Measurements from ENCODE around the gene OR6B3.
"Not testable (repeated sequence)": the region's sequence is repeated elsewhere in the genome, so short reads cannot be mapped to it uniquely, and the experiment has no call there.

The OR6B3 gene

GRCh38 chr2:240053173-240054155 is at the start of gene OR6B3:
TSS of gene OR6B3 (minus strand) at chr2:240053521.
- no peak for DNase-seq

DNA sequence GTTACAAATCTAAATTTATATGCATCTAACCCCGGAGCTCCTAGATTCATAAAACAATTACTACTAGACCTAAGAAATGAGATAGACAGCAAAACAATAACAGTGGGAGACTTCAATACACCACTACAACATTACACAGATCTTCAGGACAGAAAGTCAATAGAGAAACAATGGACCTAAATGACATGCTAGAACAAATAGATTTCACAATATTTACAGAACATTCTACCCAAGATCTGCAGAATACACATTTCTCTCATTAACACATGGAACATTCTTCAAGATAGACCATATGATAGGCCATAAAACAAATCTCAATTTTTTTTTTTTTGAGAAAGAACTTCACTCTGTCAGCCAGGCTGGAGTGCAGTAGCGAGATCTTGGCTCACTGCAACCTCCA is 45.0 kb upstream of the OR6B3 start:
- no peak for DNase-seq

GRCh38 chr2:240095556-240096523 is 42.5 kb upstream of the OR6B3 start:
- no peak for DNase-seq

- no peak for DNase-seq
Observed at GRCh38 chr2:240089306-240089705, 36.0 kb upstream of the OR6B3 start.

DNA sequence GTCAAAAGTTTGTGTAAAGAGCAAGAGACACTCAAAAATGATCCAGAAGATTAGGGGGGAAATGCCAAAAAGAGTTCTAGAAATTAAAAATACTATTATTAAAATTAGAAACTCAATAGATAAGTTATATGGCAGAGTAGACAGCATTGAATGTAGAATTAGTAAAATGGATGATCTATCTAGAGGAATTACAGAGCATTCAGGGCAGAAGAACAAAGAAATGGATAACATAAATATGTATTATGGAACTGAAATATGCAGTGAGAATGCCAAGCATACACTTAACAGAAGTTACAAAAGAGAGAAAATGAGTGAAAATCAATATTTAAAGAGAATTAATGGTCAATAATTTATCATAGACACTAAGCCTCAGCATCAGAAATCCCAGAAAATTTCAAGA is 33.2 kb upstream of the OR6B3 start:
- no peak for DNase-seq

GRCh38 chr2:240078631-240079030 is 25.3 kb upstream of the OR6B3 start:
- no peak for DNase-seq

DNA sequence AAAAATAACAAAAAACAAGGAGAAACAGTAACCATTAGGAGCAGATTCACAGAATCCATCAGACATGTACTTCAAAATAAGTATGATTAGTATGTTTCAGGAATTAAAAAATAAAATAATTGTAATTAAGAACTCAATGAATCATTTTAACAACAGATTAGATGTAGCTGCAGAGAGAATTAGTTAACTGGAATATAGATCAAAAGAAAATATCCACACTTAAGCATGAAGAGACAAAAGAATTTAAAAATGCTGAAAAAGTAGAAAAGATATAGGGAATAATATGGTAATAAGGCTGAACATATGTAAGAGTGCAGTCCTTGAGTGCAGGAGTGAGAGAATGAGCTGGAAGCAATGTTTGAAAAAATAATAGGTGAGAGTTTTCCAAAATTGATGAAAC is 24.1 kb upstream of the OR6B3 start:
- DNase-seq: no peak

GRCh38 chr2:240074545-240074944 is 21.2 kb upstream of the OR6B3 start:
- DNase-seq: no peak

DNA sequence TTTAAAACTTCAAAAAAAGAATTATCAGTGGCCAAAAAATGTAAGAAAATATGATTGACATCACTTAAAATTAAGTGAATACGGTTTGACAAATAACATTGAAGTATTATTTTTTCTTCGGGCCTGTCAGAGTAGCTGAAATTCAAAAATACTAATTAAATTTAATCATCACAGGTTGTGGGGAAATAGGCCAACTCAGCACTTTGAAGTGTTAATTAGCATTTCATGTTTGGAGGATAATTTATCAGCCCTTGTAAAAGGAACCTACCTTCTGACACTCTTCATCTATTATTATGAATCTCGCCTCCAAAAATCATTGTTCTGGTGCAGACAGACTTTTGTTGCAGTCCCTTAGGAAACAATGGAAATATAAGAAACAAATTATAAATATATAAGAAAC is 17.6 kb upstream of the OR6B3 start:
- no peak for DNase-seq

- DNase-seq: no peak
Observed at GRCh38 chr2:240069829-240070228, 16.5 kb upstream of the OR6B3 start.

DNA sequence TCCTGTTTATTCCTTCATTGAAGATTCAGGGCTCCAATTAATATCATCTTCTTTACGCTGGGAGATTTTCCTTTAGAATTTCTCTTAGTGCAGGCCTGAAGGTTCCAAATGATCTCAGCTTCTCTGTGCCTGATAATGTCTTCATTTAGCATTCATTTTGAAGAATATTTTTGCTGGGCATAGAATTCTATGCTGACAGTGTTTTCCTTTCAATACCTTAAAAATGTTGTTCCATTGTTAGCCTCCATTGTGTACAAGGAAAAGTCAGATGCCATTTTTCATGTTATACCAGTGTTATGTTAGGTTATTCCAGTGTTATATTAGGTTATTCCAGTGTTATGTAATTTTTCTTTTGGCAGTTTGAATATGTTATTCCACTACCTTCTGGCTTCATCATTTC is 14.9 kb upstream of the OR6B3 start:
- DNase-seq: no peak

GRCh38 chr2:240066489-240066888 is 13.2 kb upstream of the OR6B3 start:
- no peak for DNase-seq

DNA sequence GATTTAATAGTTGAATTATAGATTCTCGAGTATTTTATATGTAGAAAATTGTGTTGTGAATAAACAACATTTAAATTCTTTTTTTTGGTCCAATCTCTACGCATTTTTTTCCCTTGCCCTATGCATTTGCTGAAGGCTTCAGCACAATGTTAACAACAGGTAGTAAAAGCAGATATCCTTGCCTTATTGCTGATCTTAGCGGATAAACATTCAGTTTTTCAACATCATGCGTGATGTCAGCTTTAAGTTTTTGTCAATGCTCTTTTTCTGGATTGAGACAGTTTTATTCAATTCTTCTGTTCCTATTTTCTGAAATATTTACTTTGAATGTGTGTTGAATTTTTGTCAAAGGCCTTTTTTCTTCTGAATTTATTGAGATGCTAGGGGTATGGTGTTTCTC is 11.6 kb upstream of the OR6B3 start:
- no peak for DNase-seq

GRCh38 chr2:240060977-240061591 is 7.8 kb upstream of the OR6B3 start:
- DNase-seq: peak in 1 of 2 experiments; percentile 63

DNA sequence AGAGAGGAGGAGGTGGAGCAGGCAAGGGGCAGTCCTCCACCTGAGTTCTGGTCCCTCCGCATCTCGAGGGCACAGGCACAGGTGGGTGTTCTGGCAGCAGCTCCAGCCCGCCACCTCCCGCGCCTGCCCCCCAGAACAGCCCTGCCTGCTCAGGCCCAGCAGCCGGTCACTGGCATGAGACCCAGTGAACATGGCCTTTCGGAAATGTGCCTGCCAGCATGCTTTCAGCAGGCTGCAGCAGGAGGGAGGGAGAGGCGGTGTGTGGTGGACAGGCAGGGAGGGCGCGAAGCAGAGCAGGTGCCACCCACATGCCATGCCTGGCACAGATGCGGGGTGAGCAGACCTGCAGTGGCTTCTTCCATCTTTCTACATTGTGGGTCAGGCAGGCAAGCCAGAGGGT is 3.4 kb upstream of the OR6B3 start:
- no peak for DNase-seq

- DNase-seq: no peak
Observed at GRCh38 chr2:240055177-240055917, 2.0 kb upstream of the OR6B3 start.

GRCh38 chr2:240052524-240052923 is 797 bp downstream of the OR6B3 start:
- DNase-seq: no peak

GRCh38 chr2:240051697-240052096 is 1.6 kb downstream of the OR6B3 start:
- no peak for DNase-seq

GRCh38 chr2:240050278-240050677 is 3.0 kb downstream of the OR6B3 start:
- DNase-seq: no peak

GRCh38 chr2:240048237-240048636 is 5.1 kb downstream of the OR6B3 start:
- DNase-seq: no peak

- no peak for DNase-seq
Observed at GRCh38 chr2:240045098-240045497, 8.2 kb downstream of the OR6B3 start.

DNA sequence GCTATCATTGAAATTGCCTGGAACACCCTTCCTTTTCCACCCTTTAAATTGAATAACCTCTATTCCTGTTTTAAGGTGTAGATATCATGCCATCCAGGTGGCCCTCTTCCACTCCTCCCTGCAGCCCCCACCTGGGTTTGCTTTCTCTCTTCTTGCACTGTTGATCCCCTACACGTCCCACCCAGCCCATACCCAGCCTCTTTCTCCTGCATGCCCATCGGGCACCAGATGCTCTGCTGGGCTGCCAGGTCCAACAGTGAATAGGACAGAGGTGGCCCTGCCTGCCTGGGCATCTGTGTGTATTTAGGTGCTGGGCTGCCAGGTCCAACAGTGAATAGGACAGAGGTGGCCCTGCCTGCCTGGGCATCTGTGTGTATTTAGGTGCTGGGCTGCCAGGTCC is 9.2 kb downstream of the OR6B3 start:
- DNase-seq: not testable (repeated sequence)
